ENCODE data around the gene MRPL17.
"Not testable (repeated sequence)": the region's sequence is repeated elsewhere in the genome, so short reads cannot be mapped to it uniquely, and the experiment has no call there.

The MRPL17 gene

GRCh38 chr11:6686006-6686405 lies 2.9 kb upstream of the MRPL17 start:
- H3K27ac ChIP-seq, result no peak overlapping the region
- no peak for DNase-seq (ENCODE audit: low read depth, low spot score)

GRCh38 chr11:6684068-6684467 lies 928 bp upstream of the MRPL17 start:
- not testable (repeated sequence) for DNase-seq (ENCODE audit: low read depth, low spot score)
- peak overlapping the region; percentile 78 for H3K27ac ChIP-seq

- DNase-seq (ENCODE audit: low read depth, low spot score), result no peak
- H3K27ac ChIP-seq, result peak overlapping the region; percentile 78
Measured at GRCh38 chr11:6682591-6682935, 577 bp downstream of the MRPL17 start.

GRCh38 chr11:6681949-6682348 lies 1.2 kb downstream of the MRPL17 start:
- DNase-seq (ENCODE audit: low read depth, low spot score), result no peak
- no peak overlapping the region for H3K27ac ChIP-seq

DNA sequence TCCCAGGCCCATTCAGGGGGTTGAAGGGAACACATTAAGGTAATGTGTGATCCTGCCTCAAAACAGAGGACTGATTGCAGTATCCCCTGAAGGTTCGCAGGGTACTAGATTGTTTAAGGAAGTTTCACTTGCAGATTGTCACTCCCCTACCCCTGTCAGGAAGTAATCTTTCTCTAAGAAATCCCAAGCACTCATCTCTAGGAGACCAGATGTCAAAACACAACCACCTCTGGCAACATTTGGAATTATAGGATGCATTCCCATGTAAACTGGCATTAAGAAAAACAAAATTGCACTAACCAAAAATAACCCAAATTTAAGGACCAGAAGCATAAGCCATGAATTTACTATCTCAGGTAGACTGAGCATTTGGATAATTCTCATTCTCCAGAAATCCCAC lies 1.6 kb downstream of the MRPL17 start:
- H3K27ac ChIP-seq, result no peak overlapping the region
- no peak for DNase-seq (ENCODE audit: low read depth, low spot score)

GRCh38 chr11:6677018-6677417 lies 6.1 kb downstream of the MRPL17 start:
- DNase-seq (ENCODE audit: low read depth, low spot score), result no peak
- H3K27ac ChIP-seq, result no peak overlapping the region

- H3K27ac ChIP-seq, result no peak overlapping the region
- DNase-seq (ENCODE audit: low read depth, low spot score), result no peak
Measured at GRCh38 chr11:6674862-6675261, 8.3 kb downstream of the MRPL17 start.

DNA sequence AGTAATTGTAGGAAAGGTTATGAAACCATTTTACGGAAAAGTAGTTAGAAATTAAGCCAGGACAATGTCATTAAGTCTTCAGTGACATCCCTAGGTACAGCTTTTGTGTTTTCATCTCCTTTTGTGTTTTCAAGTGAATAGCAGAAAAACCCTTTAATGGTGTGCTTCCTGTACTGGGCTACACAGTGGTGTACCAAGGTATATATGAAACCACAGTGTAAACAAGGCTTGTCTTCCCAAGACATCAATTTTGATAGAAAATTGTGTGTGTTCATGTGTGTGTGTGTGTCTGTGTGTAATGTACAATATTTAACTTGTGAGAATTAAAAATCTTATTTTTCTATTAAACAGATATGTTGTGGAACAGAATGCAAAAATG lies 8.9 kb downstream of the MRPL17 start:
- no peak for DNase-seq (ENCODE audit: low read depth, low spot score)
- H3K27ac ChIP-seq, result no peak overlapping the region

DNA sequence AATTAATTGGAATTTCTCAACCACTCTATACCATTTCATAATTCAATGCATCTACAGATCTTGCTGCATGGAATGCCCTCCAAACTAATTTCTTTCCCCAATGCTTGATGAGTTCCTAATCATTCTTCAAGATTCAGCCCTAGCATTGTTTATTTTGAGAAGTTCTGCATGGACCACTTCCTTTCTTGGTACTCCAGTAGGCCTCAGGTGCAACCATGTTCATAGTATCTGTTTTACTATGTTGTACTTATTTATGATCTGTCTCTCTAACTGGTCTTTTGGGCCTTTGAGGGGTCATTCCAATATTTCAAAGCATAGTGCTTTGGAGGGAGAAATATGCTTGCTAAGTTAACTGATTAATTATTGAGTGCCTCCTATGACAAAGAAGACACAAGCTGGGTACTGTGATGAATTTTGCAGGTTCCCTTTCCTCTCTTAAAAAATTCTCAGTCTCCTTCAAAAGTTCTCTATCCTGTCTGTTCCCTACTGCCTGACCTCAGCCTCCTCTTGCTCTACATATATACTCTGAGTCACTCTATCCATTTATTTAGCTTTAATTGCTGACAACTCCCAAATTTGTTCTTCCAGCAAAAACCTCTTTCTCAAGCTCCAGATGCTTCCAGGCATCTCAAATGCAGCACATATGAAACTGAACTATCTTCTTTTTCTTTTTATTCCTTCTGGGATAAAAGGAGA lies 9.5 kb downstream of the MRPL17 start:
- no peak for DNase-seq (ENCODE audit: low read depth, low spot score)
- H3K27ac ChIP-seq, result no peak overlapping the region

GRCh38 chr11:6671991-6672390 lies 11.1 kb downstream of the MRPL17 start:
- no peak for DNase-seq (ENCODE audit: low read depth, low spot score)
- H3K27ac ChIP-seq, result no peak overlapping the region

- no peak overlapping the region for H3K27ac ChIP-seq
- DNase-seq (ENCODE audit: low read depth, low spot score), result no peak
Measured at GRCh38 chr11:6670202-6670830, 12.8 kb downstream of the MRPL17 start.

GRCh38 chr11:6667733-6668374 lies 15.3 kb downstream of the MRPL17 start:
- no peak overlapping the region for H3K27ac ChIP-seq
- DNase-seq (ENCODE audit: low read depth, low spot score), result no peak

- no peak for DNase-seq (ENCODE audit: low read depth, low spot score)
Measured at GRCh38 chr11:6666302-6667183, 16.6 kb downstream of the MRPL17 start.

DNA sequence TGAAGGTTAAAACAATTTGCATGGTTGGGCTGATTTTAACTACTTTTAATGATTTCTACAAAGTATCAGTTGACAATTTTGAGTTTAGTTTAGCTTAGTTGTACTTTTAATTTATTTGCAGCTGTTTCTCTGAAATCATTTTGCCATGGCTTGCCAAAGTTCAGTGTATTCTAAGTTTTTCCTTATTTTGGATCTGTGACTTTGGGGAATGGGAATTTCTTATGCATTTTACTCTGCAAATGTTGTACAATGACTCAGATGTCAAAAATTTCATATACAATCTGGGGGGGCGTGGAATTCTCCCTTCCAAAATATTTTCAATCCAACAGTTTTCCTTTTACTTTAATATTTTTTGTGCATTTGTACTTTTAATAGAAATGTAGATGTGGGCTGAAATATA lies 18.6 kb downstream of the MRPL17 start:
- DNase-seq (ENCODE audit: low read depth, low spot score), result no peak
- no peak overlapping the region for H3K27ac ChIP-seq

More at GRCh38 chr11:6666302-6667183, 16.6 kb downstream of the MRPL17 start:
- no peak overlapping the region for H3K27ac ChIP-seq

DNA sequence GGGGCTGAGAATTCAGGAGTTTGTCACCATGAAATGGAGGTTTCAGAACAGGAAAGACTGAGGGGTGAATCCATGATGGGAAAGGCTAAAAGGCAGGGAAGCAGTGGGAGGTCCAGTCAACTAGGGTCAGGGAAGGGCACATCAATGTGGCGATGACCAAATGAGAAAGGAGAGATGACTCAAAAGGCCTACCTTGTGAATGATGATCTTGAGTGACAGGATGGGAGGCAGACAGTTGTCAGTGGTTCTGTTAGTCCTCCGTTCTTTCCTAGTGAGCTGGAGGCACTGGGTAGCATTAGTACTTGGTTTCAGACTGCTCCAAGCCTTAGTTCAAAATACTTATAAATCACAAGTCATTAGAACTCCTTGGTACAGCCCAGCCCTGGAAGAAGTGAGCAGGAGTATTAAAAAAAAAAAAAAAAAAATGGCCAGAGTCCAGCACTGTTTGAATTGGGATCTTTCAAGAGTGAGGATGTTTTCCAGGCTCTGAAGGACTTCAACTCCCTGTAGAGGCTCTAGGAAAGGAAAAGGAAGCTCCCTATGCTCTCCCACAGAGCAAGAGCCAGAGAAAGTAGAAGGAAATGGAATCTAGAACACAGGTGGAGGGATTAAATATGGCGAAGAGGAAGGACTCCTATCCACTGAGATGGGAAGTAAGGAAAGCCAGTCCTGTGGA lies 19.2 kb downstream of the MRPL17 start:
- no peak overlapping the region for H3K27ac ChIP-seq
- DNase-seq (ENCODE audit: low read depth, low spot score), result no peak

- no peak for DNase-seq (ENCODE audit: low read depth, low spot score)
- H3K27ac ChIP-seq, result no peak overlapping the region
Measured at GRCh38 chr11:6660712-6661111, 22.4 kb downstream of the MRPL17 start.

DNA sequence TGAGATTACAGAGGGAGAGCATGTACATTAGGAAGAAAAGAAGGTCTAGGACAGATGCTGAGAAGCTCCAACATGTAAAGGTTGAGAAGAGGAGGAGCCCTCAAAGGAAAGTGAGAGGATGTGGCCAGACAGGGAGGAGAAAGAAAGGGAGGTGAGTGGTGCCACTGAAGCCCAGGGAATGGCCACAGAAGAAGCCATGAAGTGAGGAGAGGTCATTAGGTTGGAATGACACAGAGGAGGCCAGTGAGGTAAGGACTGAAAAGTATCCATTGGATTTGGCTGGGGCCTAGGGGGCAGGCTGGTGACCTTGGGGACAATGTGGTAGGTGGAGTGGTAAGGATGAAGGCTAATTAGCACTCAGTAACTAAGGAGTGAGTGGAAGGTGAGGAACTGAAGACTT lies 24.5 kb downstream of the MRPL17 start:
- no peak overlapping the region for H3K27ac ChIP-seq
- no peak for DNase-seq (ENCODE audit: low read depth, low spot score)

DNA sequence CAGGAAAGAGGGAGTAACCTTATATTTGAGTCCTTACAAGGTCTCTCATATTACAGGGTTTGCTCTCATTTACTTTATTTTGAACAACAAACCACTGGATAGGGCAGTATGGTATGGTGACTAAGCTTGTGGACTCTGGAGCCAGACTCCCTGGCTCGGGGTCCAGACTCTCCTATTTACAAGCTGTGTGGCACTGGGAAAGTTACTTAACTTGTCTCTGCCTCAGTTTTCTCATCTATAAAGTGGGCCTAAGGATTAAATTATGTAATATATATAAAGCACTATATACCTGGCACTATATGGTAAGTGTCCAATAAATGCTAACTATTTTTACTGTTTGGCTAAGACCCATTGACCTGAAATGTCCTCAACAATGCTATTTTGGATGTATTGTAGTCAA lies 25.8 kb downstream of the MRPL17 start:
- DNase-seq (ENCODE audit: low read depth, low spot score), result no peak
- H3K27ac ChIP-seq, result no peak overlapping the region

DNA sequence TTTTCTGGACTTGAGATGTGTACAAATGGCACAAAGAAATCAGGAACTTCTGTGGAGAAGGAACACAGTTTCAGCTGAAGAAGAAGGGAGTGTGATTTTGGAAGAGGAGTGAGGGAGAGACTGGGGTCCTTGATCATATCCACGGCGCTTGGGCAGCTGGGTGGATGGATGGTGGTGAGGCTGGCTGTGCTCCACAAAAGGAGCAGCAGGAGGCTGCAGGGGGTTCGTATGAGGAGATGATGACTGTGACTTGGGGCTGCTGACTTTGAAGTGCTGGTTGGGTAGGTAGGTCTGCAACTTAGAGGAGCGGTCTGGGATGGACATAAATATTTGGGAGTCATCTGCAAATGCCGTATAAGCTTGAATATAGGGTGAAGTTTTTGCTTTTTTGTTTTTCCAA lies 26.2 kb downstream of the MRPL17 start:
- no peak overlapping the region for H3K27ac ChIP-seq
- DNase-seq (ENCODE audit: low read depth, low spot score), result no peak

DNA sequence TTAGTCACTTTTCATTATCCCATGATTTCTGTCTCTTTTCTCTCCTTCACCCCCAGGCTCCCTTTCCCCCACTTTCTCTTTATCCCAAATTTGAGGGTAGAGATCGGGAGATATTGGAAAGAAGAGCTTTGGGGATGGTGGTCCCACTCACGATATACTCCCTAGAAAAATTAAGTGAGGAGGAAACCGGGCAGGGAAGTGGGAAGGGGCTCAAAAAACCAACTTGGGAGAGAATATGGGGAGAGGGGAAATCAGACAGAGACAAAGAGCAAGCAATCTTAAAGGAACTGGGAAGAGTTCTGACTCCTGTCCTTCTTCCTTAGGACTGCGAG lies 26.6 kb downstream of the MRPL17 start:
- no peak overlapping the region for H3K27ac ChIP-seq
- DNase-seq (ENCODE audit: low read depth, low spot score), result no peak

All from epithelial cell of prostate (primary cell).